WTC11 (cell line): Measurements from ENCODE around the gene KLHL25.

Experiments
- CTCF ChIP-seq: fragments of 200-600 bp; IDR thresholded peaks from 2 replicates; pipeline ENCODE4 v1.8.0; 2022; ENCODE audit warnings: antibody characterized with exemption
- E2F1 ChIP-seq: sonication (generic); formaldehyde crosslinking; IDR thresholded peaks from 2 replicates; pipeline ENCODE4 v1.8.0; 2022; ENCODE audit warnings: mild to moderate bottlenecking, missing genetic modification reagents

- TF ChIP-seq CTCF: no peak
- no peak for TF ChIP-seq E2F1
These were observed 43.9 kb upstream of the KLHL25 start for GRCh38 chr15:85838655-85839054.
